H1 (cell line): ENCODE results near the gene LFNG. TPM values are rescaled to one million over a fixed set of nuclear protein-coding genes. Genes with fewer than 3 reads are reported as not detected.

Source experiments
- CHD1 ChIP-seq: IDR thresholded peaks from 2 replicates; pipeline ENCODE4 v1.6.1; 2012; ENCODE audit warnings: low read depth, low read length, improper control_type of control experiment
- CTBP2 ChIP-seq: IDR thresholded peaks from 2 replicates; pipeline ENCODE4 v1.7.0; 2011; ENCODE audit warnings: borderline replicate concordance, mild to moderate bottlenecking, moderate library complexity, mixed read lengths, low read length; ENCODE audit not compliant: insufficient read depth, insufficient read length
- SAP30 ChIP-seq: fragments of 300-600 bp; sonication (generic); IDR thresholded peaks from 2 replicates; pipeline ENCODE4 v1.7.1; 2012; ENCODE audit warnings: low read length, moderate library complexity, mild to moderate bottlenecking, inconsistent platforms; ENCODE audit not compliant: insufficient read depth, insufficient replicate concordance
- SIX5 ChIP-seq: IDR thresholded peaks from 2 replicates; pipeline ENCODE4 v1.6.1; 2011; ENCODE audit warnings: mild to moderate bottlenecking, low read depth, low read length
- SRF ChIP-seq: IDR thresholded peaks from 2 replicates; pipeline ENCODE4 v1.6.1; 2011; ENCODE audit warnings: mild to moderate bottlenecking, low read depth, low read length, moderate library complexity
- TAF1 ChIP-seq: IDR thresholded peaks from 2 replicates; pipeline ENCODE4 v1.6.1; 2011; ENCODE audit warnings: mild to moderate bottlenecking, low read depth, low read length
- USF2 ChIP-seq: IDR thresholded peaks from 2 replicates; pipeline ENCODE4 v1.6.1; 2011; ENCODE audit warnings: low read length, improper control_type of control experiment
- polyA plus RNA-seq, 7 experiments: library from polyadenylated mRNA; depleted of rRNA in 3 of 7; stranded (reverse) in 5 of 7; unstranded in 2 of 7; fragments of >200 nt in 5 of 7; fragments of 200-250 nt in 2 of 7; gene quantifications; 1 replicate in 5 of 7; 2 replicates in 1 of 7; 4 replicates in 1 of 7; pipeline versions ENCODE4 v1.2.1 to v1.2.3, GENCODE V29; 2011 to 2013; ENCODE audit warnings: missing spikeins in 2 of 7, mixed read lengths in 2 of 7
- total RNA-seq: library from RNA; stranded (reverse); fragmentation: NEBNext Ultra II Directional; extraction: Animal tissue kit (Norgen Biotek cat#: 25700); gene quantifications from 2 replicates; pipeline ENCODE4 v1.2.1, GENCODE V29; 2021
- TF ChIP-seq, protein P1 (sequence below): fragments of 300-600 bp; sonication (generic); IDR thresholded peaks from 2 replicates; pipeline ENCODE4 v1.7.1; 2012; ENCODE audit warnings: low read length, moderate library complexity, mild to moderate bottlenecking, inconsistent platforms; ENCODE audit not compliant: insufficient replicate concordance

LFNG gene
- total and polyA plus RNA-seq, 2 of the 8 experiments (the other 6 are each of a cell fraction or from before 2014, with no cell fraction given): 31.6 to 35.6 TPM

GRCh38 chr7:2500701-2501100, 18.9 kb upstream of the LFNG start (continued):
- TF ChIP-seq, protein P1, sequence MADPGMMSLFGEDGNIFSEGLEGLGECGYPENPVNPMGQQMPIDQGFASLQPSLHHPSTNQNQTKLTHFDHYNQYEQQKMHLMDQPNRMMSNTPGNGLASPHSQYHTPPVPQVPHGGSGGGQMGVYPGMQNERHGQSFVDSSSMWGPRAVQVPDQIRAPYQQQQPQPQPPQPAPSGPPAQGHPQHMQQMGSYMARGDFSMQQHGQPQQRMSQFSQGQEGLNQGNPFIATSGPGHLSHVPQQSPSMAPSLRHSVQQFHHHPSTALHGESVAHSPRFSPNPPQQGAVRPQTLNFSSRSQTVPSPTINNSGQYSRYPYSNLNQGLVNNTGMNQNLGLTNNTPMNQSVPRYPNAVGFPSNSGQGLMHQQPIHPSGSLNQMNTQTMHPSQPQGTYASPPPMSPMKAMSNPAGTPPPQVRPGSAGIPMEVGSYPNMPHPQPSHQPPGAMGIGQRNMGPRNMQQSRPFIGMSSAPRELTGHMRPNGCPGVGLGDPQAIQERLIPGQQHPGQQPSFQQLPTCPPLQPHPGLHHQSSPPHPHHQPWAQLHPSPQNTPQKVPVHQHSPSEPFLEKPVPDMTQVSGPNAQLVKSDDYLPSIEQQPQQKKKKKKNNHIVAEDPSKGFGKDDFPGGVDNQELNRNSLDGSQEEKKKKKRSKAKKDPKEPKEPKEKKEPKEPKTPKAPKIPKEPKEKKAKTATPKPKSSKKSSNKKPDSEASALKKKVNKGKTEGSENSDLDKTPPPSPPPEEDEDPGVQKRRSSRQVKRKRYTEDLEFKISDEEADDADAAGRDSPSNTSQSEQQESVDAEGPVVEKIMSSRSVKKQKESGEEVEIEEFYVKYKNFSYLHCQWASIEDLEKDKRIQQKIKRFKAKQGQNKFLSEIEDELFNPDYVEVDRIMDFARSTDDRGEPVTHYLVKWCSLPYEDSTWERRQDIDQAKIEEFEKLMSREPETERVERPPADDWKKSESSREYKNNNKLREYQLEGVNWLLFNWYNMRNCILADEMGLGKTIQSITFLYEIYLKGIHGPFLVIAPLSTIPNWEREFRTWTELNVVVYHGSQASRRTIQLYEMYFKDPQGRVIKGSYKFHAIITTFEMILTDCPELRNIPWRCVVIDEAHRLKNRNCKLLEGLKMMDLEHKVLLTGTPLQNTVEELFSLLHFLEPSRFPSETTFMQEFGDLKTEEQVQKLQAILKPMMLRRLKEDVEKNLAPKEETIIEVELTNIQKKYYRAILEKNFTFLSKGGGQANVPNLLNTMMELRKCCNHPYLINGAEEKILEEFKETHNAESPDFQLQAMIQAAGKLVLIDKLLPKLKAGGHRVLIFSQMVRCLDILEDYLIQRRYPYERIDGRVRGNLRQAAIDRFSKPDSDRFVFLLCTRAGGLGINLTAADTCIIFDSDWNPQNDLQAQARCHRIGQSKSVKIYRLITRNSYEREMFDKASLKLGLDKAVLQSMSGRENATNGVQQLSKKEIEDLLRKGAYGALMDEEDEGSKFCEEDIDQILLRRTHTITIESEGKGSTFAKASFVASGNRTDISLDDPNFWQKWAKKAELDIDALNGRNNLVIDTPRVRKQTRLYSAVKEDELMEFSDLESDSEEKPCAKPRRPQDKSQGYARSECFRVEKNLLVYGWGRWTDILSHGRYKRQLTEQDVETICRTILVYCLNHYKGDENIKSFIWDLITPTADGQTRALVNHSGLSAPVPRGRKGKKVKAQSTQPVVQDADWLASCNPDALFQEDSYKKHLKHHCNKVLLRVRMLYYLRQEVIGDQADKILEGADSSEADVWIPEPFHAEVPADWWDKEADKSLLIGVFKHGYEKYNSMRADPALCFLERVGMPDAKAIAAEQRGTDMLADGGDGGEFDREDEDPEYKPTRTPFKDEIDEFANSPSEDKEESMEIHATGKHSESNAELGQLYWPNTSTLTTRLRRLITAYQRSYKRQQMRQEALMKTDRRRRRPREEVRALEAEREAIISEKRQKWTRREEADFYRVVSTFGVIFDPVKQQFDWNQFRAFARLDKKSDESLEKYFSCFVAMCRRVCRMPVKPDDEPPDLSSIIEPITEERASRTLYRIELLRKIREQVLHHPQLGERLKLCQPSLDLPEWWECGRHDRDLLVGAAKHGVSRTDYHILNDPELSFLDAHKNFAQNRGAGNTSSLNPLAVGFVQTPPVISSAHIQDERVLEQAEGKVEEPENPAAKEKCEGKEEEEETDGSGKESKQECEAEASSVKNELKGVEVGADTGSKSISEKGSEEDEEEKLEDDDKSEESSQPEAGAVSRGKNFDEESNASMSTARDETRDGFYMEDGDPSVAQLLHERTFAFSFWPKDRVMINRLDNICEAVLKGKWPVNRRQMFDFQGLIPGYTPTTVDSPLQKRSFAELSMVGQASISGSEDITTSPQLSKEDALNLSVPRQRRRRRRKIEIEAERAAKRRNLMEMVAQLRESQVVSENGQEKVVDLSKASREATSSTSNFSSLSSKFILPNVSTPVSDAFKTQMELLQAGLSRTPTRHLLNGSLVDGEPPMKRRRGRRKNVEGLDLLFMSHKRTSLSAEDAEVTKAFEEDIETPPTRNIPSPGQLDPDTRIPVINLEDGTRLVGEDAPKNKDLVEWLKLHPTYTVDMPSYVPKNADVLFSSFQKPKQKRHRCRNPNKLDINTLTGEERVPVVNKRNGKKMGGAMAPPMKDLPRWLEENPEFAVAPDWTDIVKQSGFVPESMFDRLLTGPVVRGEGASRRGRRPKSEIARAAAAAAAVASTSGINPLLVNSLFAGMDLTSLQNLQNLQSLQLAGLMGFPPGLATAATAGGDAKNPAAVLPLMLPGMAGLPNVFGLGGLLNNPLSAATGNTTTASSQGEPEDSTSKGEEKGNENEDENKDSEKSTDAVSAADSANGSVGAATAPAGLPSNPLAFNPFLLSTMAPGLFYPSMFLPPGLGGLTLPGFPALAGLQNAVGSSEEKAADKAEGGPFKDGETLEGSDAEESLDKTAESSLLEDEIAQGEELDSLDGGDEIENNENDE: no peak
- TF ChIP-seq SAP30 (no peak), CTBP2 (no peak), CHD1 (no peak), USF2 (no peak), TAF1 (no peak), SRF (no peak), SIX5 (no peak)
